ENCODE measurements around the gene CD300LG.

- no peak for TF ChIP-seq FOXK2 (IDR thresholded peaks at IDR 0.05)
- no peak for TF ChIP-seq TARDBP (IDR thresholded peaks at IDR 0.05)
- TF ChIP-seq SP1 (IDR thresholded peaks at IDR 0.05): no peak
- TF ChIP-seq BHLHE40 (IDR thresholded peaks at IDR 0.05; ENCODE audit: borderline replicate concordance): no peak
- TF ChIP-seq ZNF384 (IDR thresholded peaks at IDR 0.05): no peak
- TF ChIP-seq CTBP1 (IDR thresholded peaks at IDR 0.05; ENCODE audit: borderline replicate concordance): no peak
- no peak for TF ChIP-seq FOXA1 (IDR thresholded peaks at IDR 0.05)
- TF ChIP-seq FOXM1 (IDR thresholded peaks at IDR 0.05; ENCODE audit: borderline replicate concordance): no peak
- TF ChIP-seq ELF4 (IDR thresholded peaks at IDR 0.05): no peak
- TF ChIP-seq PKNOX1 (IDR thresholded peaks at IDR 0.05): no peak
Observed at GRCh38 chr17:43816336-43817320, 30.3 kb upstream of the CD300LG start.

Measured in HEK293T (cell line).